Keratinocyte (primary cell): Measurements from ENCODE around the gene SLC6A8. TPM values are rescaled to one million over a fixed set of nuclear protein-coding genes. Genes with fewer than 3 reads are reported as not detected.
"Not testable (repeated sequence)": the region's sequence is repeated elsewhere in the genome, so short reads cannot be mapped to it uniquely, and the experiment has no call there.

Experiments
- DNase-seq: peaks from one replicate; pipeline ENCODE4 v3.0.0-alpha.2; 2011; ENCODE audit warnings: low read depth, missing footprints, low spot score
- FAIRE-seq: peaks from 2 replicates; lab custom pipeline; 2011; peaks lifted over from hg19 to GRCh38; lab: Jason Lieb, UNC
- H2AFZ ChIP-seq: 2 replicates; pipeline ENCODE4 v1.6.0; 2012; ENCODE audit warnings: low read length, control low read depth, inconsistent platforms; ENCODE audit not compliant: control insufficient read depth
- H3K27ac ChIP-seq: 2 replicates; pipeline ENCODE4 v1.5.1; 2011; ENCODE audit warnings: low read length; ENCODE audit not compliant: control insufficient read depth, insufficient read depth
- H3K27me3 ChIP-seq: 3 replicates; pipeline ENCODE4 v1.6.0; 2011; ENCODE audit warnings: low read length; ENCODE audit not compliant: control insufficient read depth, insufficient read depth; ENCODE audit errors: extremely low read depth
- H3K36me3 ChIP-seq, 2 experiments: 2 replicates in 1 of 2; 3 replicates in 1 of 2; pipeline ENCODE4 v1.5.1; 2011; ENCODE audit warnings: low read length in 2 of 2, mild to moderate bottlenecking in 1 of 2; ENCODE audit not compliant: control insufficient read depth in 2 of 2, insufficient read depth in 2 of 2; ENCODE audit errors: extremely low read depth in 1 of 2
- H3K4me1 ChIP-seq: 3 replicates; pipeline ENCODE4 v1.5.1; 2011; ENCODE audit warnings: low read length; ENCODE audit not compliant: control insufficient read depth, insufficient read depth; ENCODE audit errors: extremely low read depth
- H3K4me2 ChIP-seq: 3 replicates; pipeline ENCODE4 v1.6.0; 2011; ENCODE audit warnings: low read depth, low read length; ENCODE audit not compliant: control insufficient read depth, insufficient read depth; ENCODE audit errors: extremely low read depth
- H3K4me3 ChIP-seq, 3 experiments: fragments of 200-600 bp in 1 of 3; sonication (generic) in 1 of 3; 2 replicates in 2 of 3; 3 replicates in 1 of 3; pipeline ENCODE4 v1.5.1; 2011 to 2016; ENCODE audit warnings: low read length in 3 of 3, mild to moderate bottlenecking in 3 of 3, control low read depth in 2 of 3, inconsistent platforms in 1 of 3, low read depth in 1 of 3, mixed read lengths in 1 of 3, mixed run types in 1 of 3, moderate library complexity in 1 of 3; ENCODE audit not compliant: control insufficient read depth in 2 of 3, insufficient read depth in 2 of 3; ENCODE audit errors: extremely low read depth in 1 of 3
- H3K79me2 ChIP-seq: 2 replicates; pipeline ENCODE4 v1.6.0; 2012; ENCODE audit warnings: low read length; ENCODE audit not compliant: control insufficient read depth, insufficient read depth
- H3K9ac ChIP-seq: 3 replicates; pipeline ENCODE4 v1.6.0; 2011; ENCODE audit warnings: low read length; ENCODE audit not compliant: control insufficient read depth, insufficient read depth; ENCODE audit errors: extremely low read depth
- H3K9me1 ChIP-seq: 3 replicates; pipeline ENCODE4 v1.6.0; 2011; ENCODE audit warnings: low read length; ENCODE audit not compliant: control insufficient read depth, insufficient read depth; ENCODE audit errors: extremely low read depth
- H3K9me3 ChIP-seq: 2 replicates; pipeline ENCODE4 v1.5.1; 2012; ENCODE audit warnings: low read depth, low read length; ENCODE audit not compliant: control insufficient read depth
- H4K20me1 ChIP-seq: 3 replicates; pipeline ENCODE4 v1.6.0; 2011; ENCODE audit warnings: low read length; ENCODE audit not compliant: control insufficient read depth, insufficient read depth; ENCODE audit errors: extremely low read depth
- CTCF ChIP-seq, 3 experiments: IDR thresholded peaks in 1 of 3; conservative IDR thresholded peaks in 1 of 3; optimal IDR thresholded peaks in 1 of 3; 2 replicates in 2 of 3; 3 replicates in 1 of 3; pipeline versions ENCODE3 to v1.5.1; 2011; ENCODE audit warnings: low read length in 3 of 3, mild to moderate bottlenecking in 3 of 3, moderate library complexity in 2 of 3, control low read depth in 1 of 3, inconsistent platforms in 1 of 3; ENCODE audit not compliant: insufficient read depth in 2 of 3; ENCODE audit errors: extremely low read depth in 1 of 3
- EZH2 ChIP-seq: IDR thresholded peaks from one replicate; pipeline ENCODE4 v1.6.1; 2012; ENCODE audit warnings: inconsistent platforms, mild to moderate bottlenecking, low read length, moderate library complexity
- dilution Hi-C: fragments of 300-500 bp; cut with MboI; formaldehyde crosslinking; loops from one replicate; pipeline ENCODE4 v1.7.0; 2020; ENCODE audit warnings: low sequenced_read_pairs; ENCODE audit not compliant: extremely low pct_ligation_motif_present
- polyA plus RNA-seq, 5 experiments: library from polyadenylated mRNA; depleted of rRNA in 3 of 5; stranded (reverse) in 3 of 5; stranded (forward) in 1 of 5; unstranded in 1 of 5; fragments of >200 nt; gene quantifications; 1 replicate in 1 of 5; 2 replicates in 3 of 5; 3 replicates in 1 of 5; pipeline versions ENCODE4 v1.2.1 to v1.2.3, GENCODE V29; 2011 to 2012; ENCODE audit warnings: missing spikeins in 2 of 5, low read depth in 1 of 5, low replicate concordance in 1 of 5

SLC6A8 gene
- polyA plus RNA-seq, 1 donor (not counting 4 experiments of a cell fraction or from before 2014, with no cell fraction given): 33.6 TPM

GRCh38 chrX:153696986-153697722 lies 9.4 kb downstream of the SLC6A8 start:
- H3K9me1 ChIP-seq, H2AFZ ChIP-seq, H3K4me3 ChIP-seq, H3K27me3 ChIP-seq, H3K79me2 ChIP-seq, H4K20me1 ChIP-seq, DNase-seq, H3K9me3 ChIP-seq, FAIRE-seq, H3K27ac ChIP-seq, H3K4me2 ChIP-seq, H3K9ac ChIP-seq, dilution Hi-C loops, H3K36me3 ChIP-seq, H3K4me1 ChIP-seq: not testable (repeated sequence)

GRCh38 chrX:153697924-153698865 lies 10.5 kb downstream of the SLC6A8 start:
- Histone ChIP-seq H3K36me3 (peaks cover 0 to 7% of the 10 kb centered on the region in 2 experiments), H3K27ac (no peak overlapping the region), H3K9me1 (no peaks in the 10 kb centered on the region), H3K9ac (no peak overlapping the region), H2AFZ (no peak overlapping the region), H3K4me1 (peaks cover 1% of the 10 kb centered on the region), H3K79me2 (no peaks in the 10 kb centered on the region), H3K4me2 (no peak overlapping the region), H3K9me3 (no peaks in the 10 kb centered on the region), H3K4me3 (no peak overlapping the region), H3K27me3 (no peaks in the 10 kb centered on the region), H4K20me1 (no peaks in the 10 kb centered on the region)
- dilution Hi-C loops: no loop called here
- no peak for DNase-seq
- FAIRE-seq: no peak
- no peak for TF ChIP-seq CTCF (optimal IDR thresholded peaks at IDR 0.05 in 1 of 3, IDR thresholded peaks at IDR 0.05 in 1 of 3, conservative IDR thresholded peaks at IDR 0.05 in 1 of 3; ENCODE audit: extremely low read depth in 1 of 3, insufficient read depth in 2 of 3, low read length in 3 of 3)
- no peak for TF ChIP-seq EZH2

- H3K79me2 ChIP-seq, H4K20me1 ChIP-seq, H3K27ac ChIP-seq, H3K9me1 ChIP-seq, DNase-seq, H3K4me3 ChIP-seq, H3K27me3 ChIP-seq, H3K9ac ChIP-seq, H3K4me2 ChIP-seq, FAIRE-seq, H2AFZ ChIP-seq, H3K36me3 ChIP-seq, H3K9me3 ChIP-seq, dilution Hi-C loops: not testable (repeated sequence)
- peaks cover 12% of the 10 kb centered on the region for H3K4me1 ChIP-seq
Measured at GRCh38 chrX:153699210-153699783, 11.6 kb downstream of the SLC6A8 start.

GRCh38 chrX:153699784-153700371 lies 12.2 kb downstream of the SLC6A8 start:
- H2AFZ ChIP-seq, dilution Hi-C loops, H3K4me2 ChIP-seq, H3K9me1 ChIP-seq, H3K27me3 ChIP-seq, H3K9ac ChIP-seq, DNase-seq, H4K20me1 ChIP-seq, FAIRE-seq, H3K9me3 ChIP-seq, H3K4me3 ChIP-seq, H3K27ac ChIP-seq, H3K36me3 ChIP-seq, H3K79me2 ChIP-seq: not testable (repeated sequence)
- peaks cover 15% of the 10 kb centered on the region for H3K4me1 ChIP-seq
